H9 (cell line): Measurements from ENCODE around the gene HOXC11. TPM values are rescaled to one million over a fixed set of nuclear protein-coding genes. Genes with fewer than 3 reads are reported as not detected.

Experiments used
- DNase-seq: peaks from one replicate; pipeline ENCODE4 v3.0.0-alpha.2; 2017
- H2AFZ ChIP-seq: one replicate; pipeline ENCODE4 v1.6.1; 2013; ENCODE audit warnings: mild to moderate bottlenecking, low read length, control low read depth, moderate library complexity
- H2AK5ac ChIP-seq: 2 replicates; pipeline ENCODE4 v1.6.1; 2013; ENCODE audit warnings: low read length, control low read depth, mixed read lengths; ENCODE audit not compliant: insufficient read length
- H2BK120ac ChIP-seq: one replicate; pipeline ENCODE4 v1.6.1; 2013; ENCODE audit warnings: low read depth, mild to moderate bottlenecking, low read length, control low read depth, inconsistent platforms; ENCODE audit not compliant: poor library complexity, severe bottlenecking
- H2BK12ac ChIP-seq: 2 replicates; pipeline ENCODE4 v1.6.1; 2013; ENCODE audit warnings: low read length, control low read depth, mixed read lengths, low read depth; ENCODE audit not compliant: insufficient read length
- H2BK15ac ChIP-seq: 2 replicates; pipeline ENCODE4 v1.6.1; 2013; ENCODE audit warnings: low read depth, low read length, control low read depth
- H2BK20ac ChIP-seq: one replicate; pipeline ENCODE4 v1.6.1; 2013; ENCODE audit warnings: low read depth, mild to moderate bottlenecking, low read length, control low read depth, inconsistent platforms; ENCODE audit not compliant: poor library complexity, severe bottlenecking
- H2BK5ac ChIP-seq: 2 replicates; pipeline ENCODE4 v1.6.1; 2013; ENCODE audit warnings: low read length, control low read depth, mixed read lengths; ENCODE audit not compliant: insufficient read length
- H3K14ac ChIP-seq: 2 replicates; pipeline ENCODE4 v1.6.1; 2013; ENCODE audit warnings: low read length, control low read depth; ENCODE audit not compliant: insufficient read depth
- H3K18ac ChIP-seq: 2 replicates; pipeline ENCODE4 v1.6.1; 2013; ENCODE audit warnings: low read depth, mild to moderate bottlenecking, mixed read lengths, low read length, control low read depth; ENCODE audit not compliant: insufficient read length
- H3K23ac ChIP-seq: 2 replicates; pipeline ENCODE4 v1.6.1; 2013; ENCODE audit warnings: low read length, control low read depth, mixed read lengths, low read depth; ENCODE audit not compliant: insufficient read length
- H3K23me2 ChIP-seq: 2 replicates; pipeline ENCODE4 v1.6.1; 2013; ENCODE audit warnings: low read depth, mild to moderate bottlenecking, mixed read lengths, low read length, control low read depth; ENCODE audit not compliant: insufficient read length, poor library complexity, severe bottlenecking
- H3K27ac ChIP-seq: 2 replicates; pipeline ENCODE4 v1.5.1; 2013; ENCODE audit warnings: low read length, control low read depth, mixed read lengths, low read depth; ENCODE audit not compliant: insufficient read length
- H3K27me3 ChIP-seq: 2 replicates; pipeline ENCODE4 v1.6.1; 2013; ENCODE audit warnings: low read length, control low read depth, inconsistent platforms; ENCODE audit not compliant: insufficient read depth
- H3K4ac ChIP-seq: 2 replicates; pipeline ENCODE4 v1.6.1; 2013; ENCODE audit warnings: low read depth, mild to moderate bottlenecking, control low read depth, inconsistent platforms, low read length, moderate library complexity
- H3K4me1 ChIP-seq: 2 replicates; pipeline ENCODE4 v1.6.1; 2013; ENCODE audit warnings: low read length, control low read depth, inconsistent platforms; ENCODE audit not compliant: insufficient read depth
- H3K4me2 ChIP-seq: 2 replicates; pipeline ENCODE4 v1.6.1; 2013; ENCODE audit warnings: low read length, control low read depth, mixed read lengths; ENCODE audit not compliant: insufficient read length, insufficient read depth
- H3K56ac ChIP-seq: 2 replicates; pipeline ENCODE4 v1.6.1; 2013; ENCODE audit warnings: low read depth, mild to moderate bottlenecking, mixed read lengths, low read length, control low read depth; ENCODE audit not compliant: insufficient read length
- H3K79me1 ChIP-seq: 2 replicates; pipeline ENCODE4 v1.6.1; 2013; ENCODE audit warnings: low read depth, mild to moderate bottlenecking, moderate library complexity, low read length, control low read depth, inconsistent platforms; ENCODE audit not compliant: insufficient read depth, poor library complexity, severe bottlenecking
- H3K79me2 ChIP-seq: 2 replicates; pipeline ENCODE4 v1.6.1; 2013; ENCODE audit warnings: low read length, control low read depth, inconsistent platforms; ENCODE audit not compliant: insufficient read depth
- H3K9ac ChIP-seq: 2 replicates; pipeline ENCODE4 v1.6.1; 2013; ENCODE audit warnings: low read length, control low read depth, mixed read lengths; ENCODE audit not compliant: insufficient read length; ENCODE audit errors: extremely low read depth
- H3K9me3 ChIP-seq: one replicate; pipeline ENCODE4 v1.6.1; 2013; ENCODE audit warnings: low read depth, low read length, inconsistent platforms; ENCODE audit not compliant: control insufficient read depth
- H3T11ph ChIP-seq: one replicate; pipeline ENCODE4 v1.6.1; 2013; ENCODE audit warnings: mild to moderate bottlenecking, low read length, control low read depth, inconsistent platforms
- H4K20me1 ChIP-seq: one replicate; pipeline ENCODE4 v1.6.1; 2013; ENCODE audit not compliant: control insufficient read depth, insufficient read length, insufficient read depth
- H4K5ac ChIP-seq: 2 replicates; pipeline ENCODE4 v1.6.1; 2013; ENCODE audit warnings: low read depth, mild to moderate bottlenecking, mixed read lengths, low read length, control low read depth; ENCODE audit not compliant: insufficient read length
- H4K8ac ChIP-seq: replicated peaks from 2 replicates; pipeline ENCODE4 v1.6.1; 2013; ENCODE audit warnings: low read length, control low read depth, mixed read lengths, low read depth; ENCODE audit not compliant: insufficient read length
- H4K91ac ChIP-seq: 2 replicates; pipeline ENCODE4 v1.6.1; 2013; ENCODE audit warnings: low read depth, mild to moderate bottlenecking, moderate library complexity, mixed read lengths, low read length, control low read depth; ENCODE audit not compliant: insufficient read length
- H3K27ac Mint-ChIP-seq, 3 experiments: 2 replicates in 2 of 3; 3 replicates in 1 of 3; pipeline ENCODE4 v1.8.0; 2020 to 2021; ENCODE audit warnings: mixed read lengths in 3 of 3, mild to moderate bottlenecking in 1 of 3, moderate library complexity in 1 of 3
- H3K27me3 Mint-ChIP-seq: 2 replicates; pipeline ENCODE4 v1.8.0; 2021; ENCODE audit warnings: low read depth, mild to moderate bottlenecking, moderate library complexity, mixed read lengths
- H3K36me3 Mint-ChIP-seq, 3 experiments: 2 replicates in 2 of 3; 3 replicates in 1 of 3; pipeline ENCODE4 v1.8.0; 2020 to 2021; ENCODE audit warnings: low read depth in 3 of 3, mixed read lengths in 3 of 3; ENCODE audit not compliant: insufficient read depth in 1 of 3
- H3K4me1 Mint-ChIP-seq, 2 experiments: 2 replicates each; pipeline ENCODE4 v1.8.0; 2020; ENCODE audit warnings: mixed read lengths in 2 of 2
- H3K4me3 Mint-ChIP-seq, 2 experiments: 2 replicates in 1 of 2; 3 replicates in 1 of 2; pipeline ENCODE4 v1.8.0; 2020 to 2021; ENCODE audit warnings: mild to moderate bottlenecking in 2 of 2, mixed read lengths in 2 of 2, moderate library complexity in 1 of 2
- H3K9me3 Mint-ChIP-seq, 2 experiments: 2 replicates in 1 of 2; 3 replicates in 1 of 2; pipeline ENCODE4 v1.8.0; 2020; ENCODE audit warnings: mild to moderate bottlenecking in 2 of 2, mixed read lengths in 2 of 2, moderate library complexity in 1 of 2
- WGBS: extraction: QIAGEN DNeasy Blood & Tissue Kit; methylation state at CpG from one replicate; pipeline ENCODE4 v1.1.7; 2013; ENCODE audit warnings: missing lambda C conversion rate, low lambda C conversion rate, mixed read lengths; ENCODE audit not compliant: insufficient read length; ENCODE audit errors: extremely low coverage; 5-methylcytosine and 5-hydroxymethylcytosine counted together
- total RNA-seq: library from RNA; stranded (reverse); gene quantifications from 2 replicates; pipeline ENCODE4 v1.2.1, GENCODE V29; 2021
- TF ChIP-seq, protein P1 (sequence below): fragments of 200-600 bp; sonication (generic); conservative IDR thresholded peaks from 3 replicates; pipeline ENCODE4 v1.8.0; 2021; ENCODE audit warnings: antibody characterized with exemption, mild to moderate bottlenecking

HOXC11 gene
- total RNA-seq, 1 experiment from 2014 or later = not detected

GRCh38 chr12:53968214-53969127, 4.5 kb upstream of the HOXC11 start:
- H3K27me3 Mint-ChIP-seq = peaks cover 100% of the 10 kb centered on the region
- no peak overlapping the region for H3K27ac ChIP-seq
- no peak overlapping the region for H2BK120ac ChIP-seq
- no peak overlapping the region for H3K56ac ChIP-seq
- H3K79me1 ChIP-seq = no peaks in the 10 kb centered on the region
- no peak overlapping the region for H2BK12ac ChIP-seq
- H3K36me3 Mint-ChIP-seq = peaks cover 0 to 5% (median 1%) of the 10 kb centered on the region in 3 experiments; a peak in 2 of 7 replicates
- peaks cover 96% of the 10 kb centered on the region for H3K27me3 ChIP-seq
- no peak overlapping the region for H3K4me2 ChIP-seq
- H3K4me1 Mint-ChIP-seq = peaks cover 14 to 19% of the 10 kb centered on the region in 2 experiments
- H4K5ac ChIP-seq = no peak overlapping the region
- H2AK5ac ChIP-seq = no peak overlapping the region
- H3K27ac Mint-ChIP-seq = no peak overlapping the region
- no peaks in the 10 kb centered on the region for H3K23me2 ChIP-seq
- H4K91ac ChIP-seq = no peak overlapping the region
- no peak overlapping the region for H3K4me3 Mint-ChIP-seq
- no peak overlapping the region for H2AFZ ChIP-seq
- no peak overlapping the region for H3T11ph ChIP-seq
- H3K18ac ChIP-seq = no peak overlapping the region
- no peak overlapping the region for H2BK5ac ChIP-seq
- H4K20me1 ChIP-seq = no peaks in the 10 kb centered on the region
- no peak overlapping the region for H2BK20ac ChIP-seq
- H3K79me2 ChIP-seq = no peaks in the 10 kb centered on the region
- H3K9ac ChIP-seq = no peak overlapping the region
- H3K23ac ChIP-seq = no peak overlapping the region
- no peaks in the 10 kb centered on the region for H3K9me3 ChIP-seq
- no peak overlapping the region for H3K4ac ChIP-seq
- no peak overlapping the region for H2BK15ac ChIP-seq
- no peaks in the 10 kb centered on the region for H3K4me1 ChIP-seq
- H3K14ac ChIP-seq = no peak overlapping the region
- DNase-seq = no peak
- H3K9me3 Mint-ChIP-seq = peaks cover 2 to 13% of the 10 kb centered on the region in 2 experiments; a peak in 3 of 5 replicates
- no CpG with 5 or more reads among the region's 24 CpGs for WGBS
- TF ChIP-seq, protein P1, sequence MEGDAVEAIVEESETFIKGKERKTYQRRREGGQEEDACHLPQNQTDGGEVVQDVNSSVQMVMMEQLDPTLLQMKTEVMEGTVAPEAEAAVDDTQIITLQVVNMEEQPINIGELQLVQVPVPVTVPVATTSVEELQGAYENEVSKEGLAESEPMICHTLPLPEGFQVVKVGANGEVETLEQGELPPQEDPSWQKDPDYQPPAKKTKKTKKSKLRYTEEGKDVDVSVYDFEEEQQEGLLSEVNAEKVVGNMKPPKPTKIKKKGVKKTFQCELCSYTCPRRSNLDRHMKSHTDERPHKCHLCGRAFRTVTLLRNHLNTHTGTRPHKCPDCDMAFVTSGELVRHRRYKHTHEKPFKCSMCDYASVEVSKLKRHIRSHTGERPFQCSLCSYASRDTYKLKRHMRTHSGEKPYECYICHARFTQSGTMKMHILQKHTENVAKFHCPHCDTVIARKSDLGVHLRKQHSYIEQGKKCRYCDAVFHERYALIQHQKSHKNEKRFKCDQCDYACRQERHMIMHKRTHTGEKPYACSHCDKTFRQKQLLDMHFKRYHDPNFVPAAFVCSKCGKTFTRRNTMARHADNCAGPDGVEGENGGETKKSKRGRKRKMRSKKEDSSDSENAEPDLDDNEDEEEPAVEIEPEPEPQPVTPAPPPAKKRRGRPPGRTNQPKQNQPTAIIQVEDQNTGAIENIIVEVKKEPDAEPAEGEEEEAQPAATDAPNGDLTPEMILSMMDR = no peak
- no peak overlapping the region for H4K8ac ChIP-seq
